Ovary (tissue), 9 donors: Measurements from ENCODE around the gene ANGEL2. TPM values are rescaled to one million over a fixed set of nuclear protein-coding genes. Genes with fewer than 3 reads are reported as not detected.

ENCODE experiments used
- DNase-seq, 5 donors: peaks; one replicate each; pipeline ENCODE4 v3.0.0-alpha.2; 2019 to 2020
- H3K27ac ChIP-seq, 2 donors: fragments of 200-600 bp; one replicate each; pipeline versions ENCODE4 v1.5.1 to v1.8.0; 2019 to 2022
- H3K27me3 ChIP-seq: fragments of 200-600 bp; one replicate; pipeline ENCODE4 v1.8.0; 2022
- H3K36me3 ChIP-seq: fragments of 200-600 bp; sonication (generic); one replicate; pipeline ENCODE4 v1.5.1; 2019
- H3K4me1 ChIP-seq: one replicate; pipeline ENCODE4 v1.8.1; 2013; ENCODE audit warnings: mild to moderate bottlenecking, moderate library complexity; ENCODE audit not compliant: insufficient read depth
- H3K4me3 ChIP-seq: fragments of 200-600 bp; sonication (generic); one replicate; pipeline ENCODE4 v1.5.1; 2017
- H3K9me3 ChIP-seq, 2 donors: fragments of 200-600 bp in 1 of 2; sonication (generic) in 1 of 2; one replicate each; pipeline versions ENCODE4 v1.5.1 to v1.8.1; 2013 to 2019; ENCODE audit warnings: mild to moderate bottlenecking in 1 of 2, moderate library complexity in 1 of 2
- EP300 ChIP-seq: sonication (generic); formaldehyde crosslinking; IDR thresholded peaks from one replicate; pipeline ENCODE4 v1.6.1; 2017; ENCODE audit warnings: antibody characterized with exemption
- POLR2A ChIP-seq: fragments of 450-650 bp; IDR thresholded peaks from one replicate; pipeline ENCODE4 v1.6.1; 2017; ENCODE audit warnings: antibody characterized with exemption, mild to moderate bottlenecking, moderate library complexity
- WGBS, 3 donors: extraction: QIAGEN DNeasy Blood & Tissue Kit in 1 of 3; methylation state at CpG; one replicate each; pipeline versions ENCODE4 v1.1.5 to v1.1.7; 2013 to 2017; 5-methylcytosine and 5-hydroxymethylcytosine counted together
- intact Hi-C, 4 donors: fragments of 100-400 bp; cut with DNase I; formaldehyde crosslinking; loops; one replicate each; pipeline versions ENCODE4 v1.11.0 to v1.15.1; 2022 to 2023
- polyA plus RNA-seq, 2 donors: library from polyadenylated mRNA; stranded (reverse); fragments of 200-250 nt in 1 of 2; fragments of 350-450 nt in 1 of 2; fragmentation: Illumina TruSeq in 1 of 2; extraction: RNeasy Lipid Tissue Mini Kit (QIAGEN cat#74804) in 1 of 2; gene quantifications; one replicate each; pipeline ENCODE4 v1.2.3, GENCODE V29; 2013 to 2014
- total RNA-seq, 7 donors: library from RNA; depleted of rRNA in 2 of 7; stranded (reverse); fragments of >200 nt in 2 of 7; fragmentation: NEBNext Ultra II Directional in 3 of 7; extraction: Animal tissue kit (Norgen Biotek cat#: 25700) in 3 of 7; gene quantifications; one replicate each; pipeline versions ENCODE4 v1.1.0 to v1.2.4, GENCODE V29; 2016 to 2023
- TF ChIP-seq, protein P1 (sequence below), 3 donors: fragments of 450-650 bp in 2 of 3; fragments of 200-600 bp in 1 of 3; IDR thresholded peaks; one replicate each; pipeline versions ENCODE4 v1.5.1 to v1.8.0; 2016 to 2022; ENCODE audit warnings: antibody characterized with exemption in 3 of 3, mild to moderate bottlenecking in 1 of 3
- donor health status: DM: no; HTN: no; CAD: no; lungs with moderate emphysema.
- donor health status: DM: no; HTN: no; CAD: no.
- donor health status: Bipolar disorder and iron deficiency.
- donor health status: DM: yes; HTN: yes; CAD: no.
- donor health status: DM: no; HTN: no; CAD: no.
- donor health status: DM: yes; HTN: yes; CAD: no.

Gene ANGEL2
- total and polyA plus RNA-seq, 9 donors, result 18.3 to 51.3 (median 38.6) TPM

DNA sequence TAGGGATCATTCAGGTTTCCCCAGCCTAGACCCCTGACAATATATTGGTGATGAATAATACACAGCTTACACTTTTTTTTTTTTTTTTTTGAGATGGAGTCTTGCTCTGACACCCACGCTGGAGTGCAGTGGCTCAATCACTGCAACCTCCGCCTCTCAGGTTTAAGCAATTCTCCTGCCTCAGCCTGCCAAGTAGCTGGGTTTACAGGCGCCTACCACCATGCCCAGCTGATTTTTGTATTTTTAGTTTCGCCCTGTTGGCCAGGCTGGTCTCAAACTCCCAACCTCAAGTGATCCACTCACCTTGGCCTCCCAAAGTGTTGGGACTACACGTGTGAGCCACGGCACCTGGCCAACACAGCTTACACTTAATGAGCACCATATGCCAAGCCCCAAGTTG is 58.1 kb downstream of the ANGEL2 start:
- Histone ChIP-seq H3K36me3 (no peaks in the 10 kb centered on the region), H3K27ac (no peak overlapping the region), H3K4me1 (no peaks in the 10 kb centered on the region), H3K27me3 (no peaks in the 10 kb centered on the region), H3K9me3 (no peaks in the 10 kb centered on the region), H3K4me3 (no peak overlapping the region)
- TF ChIP-seq, protein P1, sequence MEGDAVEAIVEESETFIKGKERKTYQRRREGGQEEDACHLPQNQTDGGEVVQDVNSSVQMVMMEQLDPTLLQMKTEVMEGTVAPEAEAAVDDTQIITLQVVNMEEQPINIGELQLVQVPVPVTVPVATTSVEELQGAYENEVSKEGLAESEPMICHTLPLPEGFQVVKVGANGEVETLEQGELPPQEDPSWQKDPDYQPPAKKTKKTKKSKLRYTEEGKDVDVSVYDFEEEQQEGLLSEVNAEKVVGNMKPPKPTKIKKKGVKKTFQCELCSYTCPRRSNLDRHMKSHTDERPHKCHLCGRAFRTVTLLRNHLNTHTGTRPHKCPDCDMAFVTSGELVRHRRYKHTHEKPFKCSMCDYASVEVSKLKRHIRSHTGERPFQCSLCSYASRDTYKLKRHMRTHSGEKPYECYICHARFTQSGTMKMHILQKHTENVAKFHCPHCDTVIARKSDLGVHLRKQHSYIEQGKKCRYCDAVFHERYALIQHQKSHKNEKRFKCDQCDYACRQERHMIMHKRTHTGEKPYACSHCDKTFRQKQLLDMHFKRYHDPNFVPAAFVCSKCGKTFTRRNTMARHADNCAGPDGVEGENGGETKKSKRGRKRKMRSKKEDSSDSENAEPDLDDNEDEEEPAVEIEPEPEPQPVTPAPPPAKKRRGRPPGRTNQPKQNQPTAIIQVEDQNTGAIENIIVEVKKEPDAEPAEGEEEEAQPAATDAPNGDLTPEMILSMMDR (IDR thresholded peaks at IDR 0.05), result no peak
- no peak for TF ChIP-seq EP300
- TF ChIP-seq POLR2A, result no peak
- 95% methylated on average over 6 of the region's 6 CpGs for WGBS, 3 donors
- intact Hi-C loops, result no loop called here
- no peak for DNase-seq

DNA sequence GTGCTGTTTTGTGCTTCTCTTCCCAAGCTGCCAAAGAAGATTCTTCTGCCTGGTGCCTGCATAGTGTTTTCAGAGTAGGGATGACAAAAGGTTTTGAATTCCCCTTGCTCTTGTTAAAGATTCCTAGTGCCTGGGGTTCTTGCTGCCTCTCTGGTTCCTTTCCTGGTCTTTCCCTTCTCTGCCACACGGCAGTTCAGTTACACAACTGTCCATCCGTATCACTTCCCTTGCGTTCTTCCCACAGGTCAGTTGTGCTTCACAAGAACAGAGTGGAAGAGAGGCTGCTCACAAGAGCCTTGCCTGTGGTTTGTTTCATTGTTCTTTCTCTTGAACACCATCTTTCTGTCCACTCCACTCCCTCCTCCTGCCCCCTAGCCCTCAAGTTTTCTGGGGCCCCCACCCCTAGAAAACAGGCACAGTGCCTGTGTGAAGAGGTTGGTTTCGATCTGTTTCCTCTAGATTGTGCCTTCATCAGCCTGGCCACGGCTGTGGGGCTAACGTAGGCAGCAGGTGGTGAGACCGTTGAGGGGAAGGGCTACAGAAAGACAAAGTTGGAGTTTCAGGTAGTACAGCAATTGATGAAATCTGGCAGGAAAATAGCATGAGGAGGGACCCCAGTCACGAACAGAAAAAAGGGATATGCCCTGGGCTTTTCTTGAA is 59.6 kb downstream of the ANGEL2 start:
- Histone ChIP-seq H3K9me3 (no peaks in the 10 kb centered on the region), H3K4me3 (no peak overlapping the region), H3K27me3 (no peaks in the 10 kb centered on the region), H3K27ac (no peak overlapping the region), H3K4me1 (no peaks in the 10 kb centered on the region), H3K36me3 (no peaks in the 10 kb centered on the region)
- TF ChIP-seq POLR2A, result no peak
- TF ChIP-seq, protein P1 (IDR thresholded peaks at IDR 0.05), result no peak
- 89 to 93% (median 90%) methylated on average over 8 of the region's 8 CpGs for WGBS, 3 donors
- intact Hi-C loops, result no loop called here
- DNase-seq, result no peak

DNA sequence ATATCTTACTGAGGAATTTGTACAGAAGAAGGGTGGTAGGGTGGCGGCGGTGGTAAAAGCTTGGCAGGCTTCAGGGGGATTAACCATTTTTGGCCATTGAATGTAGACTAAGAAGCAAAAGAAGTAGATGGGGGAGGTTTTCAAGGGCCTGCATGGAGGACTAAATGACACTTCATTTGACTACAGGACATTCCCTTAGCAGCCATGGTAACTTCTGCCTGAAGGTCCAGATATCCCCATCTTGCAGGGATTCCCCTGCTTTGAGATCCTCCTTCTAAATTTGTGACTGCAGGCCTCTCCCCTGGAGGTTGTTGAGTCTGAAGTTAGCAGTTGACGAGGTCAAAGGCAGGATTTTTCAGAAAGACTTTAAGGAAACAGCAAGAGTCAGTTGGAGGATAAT is 60.6 kb downstream of the ANGEL2 start:
- TF ChIP-seq EP300, result no peak
- TF ChIP-seq, protein P1 (IDR thresholded peaks at IDR 0.05), result no peak
- TF ChIP-seq POLR2A, result no peak
- 97 to 98% (median 97%) methylated on average over 3 of the region's 3 CpGs for WGBS, 3 donors
- intact Hi-C loops, result no loop called here
- H3K27ac ChIP-seq, result no peak overlapping the region
- no peaks in the 10 kb centered on the region for H3K36me3 ChIP-seq
- DNase-seq, result no peak
- H3K27me3 ChIP-seq, result no peaks in the 10 kb centered on the region
- H3K4me3 ChIP-seq, result no peak overlapping the region
- H3K4me1 ChIP-seq, result peaks cover 2% of the 10 kb centered on the region
- H3K9me3 ChIP-seq, result no peaks in the 10 kb centered on the region

GRCh38 chr1:212954514-212954913 is 61.2 kb downstream of the ANGEL2 start:
- 85 to 98% (median 95%) methylated on average over 6 of the region's 6 CpGs for WGBS, 3 donors
- Histone ChIP-seq H3K27ac (no peak overlapping the region), H3K36me3 (no peaks in the 10 kb centered on the region), H3K4me3 (no peak overlapping the region), H3K9me3 (no peaks in the 10 kb centered on the region), H3K27me3 (no peaks in the 10 kb centered on the region), H3K4me1 (peaks cover 4% of the 10 kb centered on the region)
- TF ChIP-seq, protein P1 (IDR thresholded peaks at IDR 0.05), result no peak
- no peak for TF ChIP-seq POLR2A
- TF ChIP-seq EP300, result no peak
- DNase-seq, result no peak
- intact Hi-C loops, result no loop called here
